Left hindlimb (tissue), 1 donor: ENCODE data around the gene RGS17.
"Not testable (repeated sequence)": the region's sequence is repeated elsewhere in the genome, so short reads cannot be mapped to it uniquely, and the experiment has no call there.

Source experiments
- DNase-seq: peaks from one replicate; pipeline ENCODE4 v3.0.0-alpha.2; 2018

RGS17 gene, protein sequence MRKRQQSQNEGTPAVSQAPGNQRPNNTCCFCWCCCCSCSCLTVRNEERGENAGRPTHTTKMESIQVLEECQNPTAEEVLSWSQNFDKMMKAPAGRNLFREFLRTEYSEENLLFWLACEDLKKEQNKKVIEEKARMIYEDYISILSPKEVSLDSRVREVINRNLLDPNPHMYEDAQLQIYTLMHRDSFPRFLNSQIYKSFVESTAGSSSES

DNA sequence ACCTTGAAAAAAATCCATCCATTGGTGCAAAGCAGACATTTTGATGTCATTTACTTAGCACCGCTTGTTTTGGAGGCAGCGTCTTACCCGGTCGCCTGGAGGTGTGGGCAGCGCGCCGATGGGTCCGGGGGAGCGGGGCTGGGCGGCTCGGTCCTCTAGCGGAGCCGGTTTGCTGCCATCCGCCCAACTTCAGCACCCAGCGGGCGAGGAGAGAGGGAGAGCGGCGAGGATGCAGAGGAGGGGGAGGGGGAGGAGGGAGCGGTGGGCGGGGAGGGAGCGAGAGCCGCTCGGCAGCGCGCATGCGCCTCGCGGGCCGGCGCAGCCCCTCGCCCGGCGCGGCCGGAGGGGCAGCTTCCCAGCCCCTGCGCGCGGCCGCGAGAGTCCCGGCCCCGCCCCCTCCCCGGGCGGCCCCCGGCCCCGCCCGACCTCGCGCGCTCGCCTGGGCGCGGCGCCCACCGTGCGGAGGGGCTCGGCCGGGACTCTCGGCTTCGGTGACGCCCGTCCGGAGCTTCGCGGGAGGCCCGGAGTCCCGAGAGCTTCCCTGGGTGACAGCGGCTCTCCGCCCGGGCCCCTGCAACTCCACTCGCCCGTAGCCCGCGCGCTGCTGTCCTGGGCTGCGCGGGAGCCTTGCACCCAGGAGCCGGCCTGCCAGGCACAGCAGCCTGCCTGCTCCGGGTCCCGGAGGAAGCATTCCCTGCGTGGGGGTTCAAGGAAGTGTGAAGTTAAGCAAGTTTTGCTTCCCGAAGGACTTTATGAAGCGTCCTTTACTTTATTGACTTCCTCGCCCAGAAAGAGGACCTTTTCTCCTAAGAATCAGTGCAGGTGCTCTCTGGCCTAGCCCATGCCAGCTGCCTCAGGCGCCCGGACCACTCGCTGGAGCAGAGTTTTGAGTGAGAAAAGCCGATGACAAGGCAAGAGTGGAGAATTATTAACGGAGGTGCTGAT, at the start of gene RGS17:
Gene RGS17 (minus strand): TSS at position 246 of the 945 bp plus-strand sequence. CDS start 87,264 bp downstream, outside the sequence.
- DNase-seq, result peak; percentile 85

DNA sequence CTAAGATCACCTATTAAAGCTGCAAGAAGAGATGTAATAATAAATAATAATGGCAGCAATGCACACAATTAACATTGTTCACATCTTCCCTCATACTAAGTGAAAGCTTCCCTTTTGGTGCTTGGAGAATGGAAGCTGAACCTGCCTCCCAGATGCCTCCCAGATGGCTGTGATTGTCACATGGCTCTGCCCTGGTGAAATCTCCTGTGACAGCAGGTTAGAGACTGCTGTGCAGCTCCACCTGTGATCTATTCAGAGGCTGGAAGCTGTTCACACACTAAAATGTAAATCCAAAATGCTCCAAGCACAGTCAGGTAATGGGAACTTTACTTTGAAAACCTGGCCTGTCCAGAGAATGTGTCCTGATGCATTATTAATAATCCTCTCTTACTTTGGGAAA, 41.7 kb upstream of the RGS17 start:
- DNase-seq, result no peak

DNA sequence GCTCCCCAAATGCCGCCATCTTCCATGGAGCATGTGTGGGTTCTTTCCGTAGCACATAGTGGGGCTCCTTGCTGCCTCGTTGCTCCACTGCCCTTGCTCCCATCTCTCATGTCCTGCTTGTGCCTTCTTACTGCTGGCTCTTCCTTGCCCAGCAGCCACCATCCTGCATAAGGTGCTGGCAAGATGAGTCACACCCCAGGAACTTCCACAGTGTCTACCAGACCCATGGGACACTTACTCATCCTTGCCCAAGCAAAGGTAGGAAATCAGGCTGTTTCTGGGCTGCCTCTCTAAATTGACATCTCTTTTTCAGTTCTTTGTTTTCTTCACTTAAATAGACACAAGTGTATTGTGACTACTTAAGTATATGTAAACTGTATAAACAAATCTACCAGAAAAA, 39.4 kb upstream of the RGS17 start:
- no peak for DNase-seq

DNA sequence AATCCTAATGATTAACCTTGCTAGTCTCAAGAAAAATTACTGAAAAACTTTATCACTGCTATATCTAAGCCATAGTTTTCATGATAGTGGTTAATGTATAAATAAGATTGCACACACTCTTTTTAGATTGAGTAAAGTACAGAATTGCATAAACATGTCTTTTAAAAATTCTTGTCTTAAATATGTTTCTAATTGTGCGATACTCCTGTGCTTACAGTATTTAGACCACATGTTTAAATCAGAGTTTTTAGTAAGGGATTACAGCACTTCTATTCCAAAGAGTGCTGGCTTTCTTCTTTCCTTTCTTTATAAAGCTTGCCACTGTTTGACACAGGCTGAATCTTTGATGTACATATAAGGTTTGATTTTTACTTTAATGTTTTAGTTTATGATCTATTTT, 36.8 kb upstream of the RGS17 start:
- DNase-seq, result no peak

DNA sequence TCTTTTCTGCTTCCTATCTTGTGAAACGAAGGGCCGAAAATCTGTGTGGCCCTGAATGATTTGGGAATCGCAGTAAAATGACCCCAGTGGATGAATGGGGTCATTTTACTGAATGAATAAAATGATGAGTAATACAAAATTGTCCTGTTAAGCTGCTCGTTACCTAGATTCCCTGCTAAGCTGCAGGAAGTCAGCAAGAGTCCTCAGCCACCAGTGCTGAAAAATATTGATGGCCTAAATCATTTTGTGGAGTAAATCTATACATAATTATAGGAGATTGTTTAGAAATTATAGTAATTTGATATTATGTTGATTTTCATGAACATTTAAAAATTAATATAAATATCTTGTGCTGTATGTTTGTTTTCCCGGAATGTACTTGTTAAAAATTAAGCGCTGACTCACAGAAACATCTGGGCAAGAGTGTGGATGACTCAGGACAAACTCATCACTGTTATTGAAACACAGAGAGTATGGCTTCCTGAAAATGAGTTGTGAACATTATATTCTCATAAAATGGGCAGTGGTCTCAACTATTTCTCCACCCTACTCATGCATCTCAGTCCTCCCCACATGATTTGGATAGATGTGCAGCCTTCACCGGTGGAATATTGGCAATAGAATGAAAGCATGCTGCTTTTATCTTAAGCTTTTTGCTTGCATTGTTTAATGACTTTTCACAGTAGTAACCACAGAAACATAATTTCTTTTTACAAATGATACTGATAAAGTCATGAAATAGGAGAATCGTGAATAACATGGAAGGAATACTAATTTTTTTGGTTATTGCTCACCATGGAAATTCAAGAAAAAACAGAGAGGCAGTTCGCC, 36.2 kb upstream of the RGS17 start:
- no peak for DNase-seq

DNA sequence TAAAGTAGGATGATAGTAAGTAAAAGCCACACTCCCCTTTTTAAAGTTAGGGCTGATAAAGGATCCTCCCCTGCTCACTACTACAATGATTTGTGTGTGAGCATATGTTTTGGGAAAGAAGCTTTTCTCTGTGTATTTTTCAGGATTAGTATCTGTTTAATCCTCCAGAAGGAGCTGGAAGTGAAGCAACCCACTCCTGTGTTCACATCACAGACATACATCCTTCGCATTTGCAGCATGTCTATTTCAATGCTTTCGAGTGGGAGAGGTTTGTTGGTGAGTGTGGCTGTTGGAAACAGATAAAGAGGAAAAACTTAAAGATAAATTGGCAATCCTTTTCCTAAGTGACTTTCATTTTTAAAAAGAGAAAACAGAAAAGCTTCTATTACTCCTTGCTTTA, 31.6 kb upstream of the RGS17 start:
- DNase-seq, result no peak

DNA sequence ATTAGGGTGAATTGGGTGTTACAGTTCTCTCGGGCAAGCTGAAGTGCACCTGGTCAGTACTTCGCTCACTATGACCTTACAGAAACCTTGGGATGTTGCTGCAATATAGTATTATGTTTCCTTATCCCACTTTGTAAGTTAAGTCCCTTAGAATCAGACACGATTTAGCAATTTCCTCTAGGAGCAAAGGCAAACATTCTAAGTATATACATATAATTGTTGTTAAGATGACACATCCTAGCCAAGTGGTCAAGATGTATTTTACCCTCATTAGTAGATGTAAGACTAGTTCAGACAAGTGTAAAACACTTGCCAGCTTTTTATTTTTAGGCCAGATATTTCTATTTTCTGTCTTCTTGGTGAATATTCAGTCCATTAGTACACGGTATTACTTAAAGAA, 31.1 kb upstream of the RGS17 start:
- DNase-seq, result no peak

DNA sequence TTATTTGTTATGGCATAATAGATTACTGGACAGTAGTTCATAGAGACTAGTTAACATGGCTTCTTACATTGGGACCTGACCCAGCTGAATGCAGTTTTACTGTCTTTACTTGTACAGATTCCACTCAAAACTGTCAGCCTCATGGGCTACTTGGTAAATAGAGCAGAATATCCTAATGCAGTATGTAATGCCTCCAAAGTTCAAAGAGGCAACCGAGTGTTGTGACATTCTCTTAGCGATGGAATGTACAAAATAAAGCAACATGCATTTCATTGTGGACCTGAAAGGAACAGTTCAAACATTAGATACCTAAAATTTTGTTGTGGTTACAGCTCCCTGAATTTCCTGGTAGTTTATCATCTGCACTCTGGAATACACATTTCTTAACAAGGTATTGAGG, 29.1 kb upstream of the RGS17 start:
- no peak for DNase-seq

DNA sequence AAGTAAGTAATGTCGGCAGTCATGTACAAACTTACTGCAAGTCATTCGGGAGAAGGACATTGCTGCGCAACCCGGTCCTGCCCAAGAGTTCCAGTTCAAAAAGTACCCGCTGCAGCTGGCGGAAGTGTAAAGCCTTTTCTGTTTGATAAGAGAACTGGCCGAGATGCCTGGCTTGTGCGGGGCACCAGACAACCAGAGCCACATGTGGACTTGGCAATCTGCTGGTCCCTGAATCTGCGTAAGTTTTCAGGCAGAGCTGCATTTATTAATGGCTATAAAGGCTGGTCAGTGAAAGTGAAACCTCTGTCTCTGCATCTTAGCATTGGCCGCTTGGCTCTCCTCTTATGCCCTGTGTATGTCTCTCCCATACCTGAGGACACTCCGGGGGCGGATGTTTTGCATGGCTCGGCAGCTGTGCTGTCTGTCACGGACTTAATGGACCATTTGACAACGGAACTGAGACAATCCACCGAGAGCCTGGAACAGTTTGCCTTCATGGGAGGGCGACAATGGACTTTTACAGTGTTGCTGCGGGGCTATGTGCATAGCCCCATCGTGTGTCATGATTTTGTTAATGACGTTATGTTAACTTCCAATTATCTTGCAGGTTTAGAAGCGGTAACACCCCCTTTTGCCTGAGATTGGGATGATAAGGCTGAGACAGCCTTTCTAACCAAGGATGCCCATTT, 19.8 kb upstream of the RGS17 start:
- no peak for DNase-seq

DNA sequence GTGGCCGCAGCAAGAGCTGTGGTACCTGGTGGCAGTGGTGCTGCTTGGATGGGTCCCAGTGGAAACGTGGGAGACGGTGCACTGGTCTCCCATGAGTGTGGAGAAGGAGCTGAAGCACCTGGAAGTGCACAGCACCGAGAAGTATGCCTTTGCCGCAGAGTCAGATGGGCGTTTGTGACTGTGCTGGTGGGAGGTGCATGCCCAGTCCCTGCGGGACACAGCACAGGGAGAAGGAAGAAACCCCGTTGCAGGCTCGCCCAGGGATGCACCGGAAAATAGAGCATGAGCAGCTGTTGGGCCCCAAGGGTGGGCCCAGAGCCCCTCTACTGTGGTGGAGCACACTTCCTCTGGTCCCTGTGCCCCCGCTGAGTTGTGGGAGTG, 19.3 kb upstream of the RGS17 start:
- no peak for DNase-seq

DNA sequence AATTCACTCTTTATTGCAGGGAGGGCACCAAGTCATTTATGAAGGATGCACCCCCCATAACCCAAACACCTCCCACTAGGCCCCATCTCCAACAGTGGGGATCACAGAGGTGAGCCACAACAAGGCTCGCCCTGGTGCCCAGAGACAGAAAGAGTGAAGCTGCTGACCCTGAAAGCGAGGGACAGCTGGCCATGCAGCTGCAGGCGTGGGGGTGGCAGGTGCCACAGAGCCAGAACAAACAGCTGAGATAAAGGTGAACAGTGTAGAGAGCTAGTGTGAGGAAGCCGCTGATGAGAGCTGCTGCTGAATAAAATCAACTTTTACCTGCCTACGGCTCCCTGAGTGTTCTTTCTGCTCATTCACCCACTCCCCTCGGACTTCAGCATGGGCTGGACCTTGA, 18.8 kb upstream of the RGS17 start:
- DNase-seq, result no peak

DNA sequence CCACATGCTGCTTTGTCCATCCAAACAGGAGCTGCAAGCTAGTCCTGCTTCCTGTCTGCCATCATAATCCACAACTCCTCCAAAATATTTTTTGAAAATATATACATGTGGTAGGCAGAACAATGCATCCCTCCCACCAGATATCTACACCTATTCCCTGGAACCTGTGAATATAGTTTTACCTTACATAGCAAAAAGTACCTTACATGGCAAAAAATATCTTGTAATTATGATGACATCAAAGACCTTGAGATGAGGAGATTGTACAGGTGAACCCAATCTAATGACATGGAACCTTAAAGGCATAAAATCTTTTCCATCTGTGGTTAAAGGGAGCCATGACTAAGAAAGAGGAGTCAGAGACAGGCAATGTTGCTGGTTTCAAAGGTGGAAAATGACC, 15.3 kb upstream of the RGS17 start:
- no peak for DNase-seq

DNA sequence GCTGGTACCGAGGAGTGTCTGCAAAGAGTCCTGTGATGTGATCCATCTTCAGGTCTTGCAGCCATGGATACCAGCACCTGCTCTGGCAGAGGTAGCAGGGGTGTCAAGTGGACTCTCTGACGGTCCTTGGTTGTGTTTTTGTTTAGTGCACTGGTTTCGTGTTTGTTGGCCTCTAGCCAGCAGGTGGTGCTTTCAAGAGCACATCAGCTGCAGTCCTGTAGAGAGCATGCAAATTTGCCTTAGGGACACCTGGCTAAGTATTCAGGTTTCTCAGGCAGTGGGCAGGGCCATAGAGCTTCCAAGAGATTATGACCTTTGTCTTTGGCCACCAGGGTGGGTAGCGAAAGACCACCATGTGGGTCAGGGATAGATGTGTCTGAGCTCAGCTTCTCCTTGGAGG, 14.5 kb upstream of the RGS17 start:
- DNase-seq, result no peak

DNA sequence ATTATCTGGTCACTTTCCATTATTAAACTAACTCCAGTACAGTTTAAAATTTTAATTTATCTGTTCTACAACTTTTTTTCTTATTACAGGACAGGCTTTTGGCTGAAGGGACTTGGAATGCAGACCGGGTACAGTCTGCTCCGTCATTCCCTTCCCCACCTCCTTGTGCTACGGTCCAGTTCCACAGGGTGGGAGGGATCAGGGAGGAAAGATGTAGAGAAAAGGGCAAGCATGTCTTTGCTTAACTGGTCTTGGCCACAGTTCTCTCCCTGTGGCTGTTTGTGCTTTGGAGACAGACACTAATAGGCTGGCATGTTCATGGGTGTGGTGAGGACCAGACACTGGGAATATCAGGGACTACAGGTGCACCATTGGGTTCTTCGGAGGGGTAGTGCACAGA, 12.1 kb upstream of the RGS17 start:
- DNase-seq, result no peak

DNA sequence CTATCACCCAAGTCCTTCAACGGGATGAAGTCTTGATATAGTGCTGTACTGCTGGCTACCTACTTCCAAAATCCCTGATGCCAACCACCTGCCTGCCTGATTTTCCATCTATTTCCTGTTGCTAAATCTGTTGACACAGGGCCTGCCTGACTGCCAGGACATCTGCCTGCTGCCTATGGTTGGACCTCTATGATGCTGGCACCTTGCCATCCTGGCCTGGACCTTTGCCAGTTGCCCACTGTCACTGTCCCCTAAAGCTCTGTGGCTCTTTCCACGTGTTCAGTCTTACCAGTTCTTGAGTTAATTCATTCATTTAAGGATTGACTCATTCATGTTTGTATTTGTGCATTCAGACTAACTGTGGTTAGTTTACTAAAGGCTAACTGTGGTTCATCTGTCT, 9.2 kb upstream of the RGS17 start:
- no peak for DNase-seq

DNA sequence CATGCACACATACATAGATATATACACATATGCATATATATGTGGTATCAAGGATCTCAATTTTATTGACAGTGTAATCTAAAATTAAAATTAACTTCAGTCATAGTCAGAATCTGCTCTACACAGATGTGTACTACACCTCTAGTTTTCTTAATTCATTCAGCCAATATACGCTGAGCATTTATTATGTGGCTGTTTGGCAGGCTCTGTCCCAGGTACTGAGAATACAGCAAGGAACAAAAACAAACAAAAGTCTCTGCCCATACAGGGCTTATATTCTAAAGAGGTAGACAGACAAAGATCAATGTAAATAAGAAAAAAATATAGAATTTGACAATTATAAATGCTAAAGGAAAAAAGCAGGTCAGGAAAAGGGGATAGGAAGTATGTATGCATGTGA, 7.8 kb upstream of the RGS17 start:
- no peak for DNase-seq

DNA sequence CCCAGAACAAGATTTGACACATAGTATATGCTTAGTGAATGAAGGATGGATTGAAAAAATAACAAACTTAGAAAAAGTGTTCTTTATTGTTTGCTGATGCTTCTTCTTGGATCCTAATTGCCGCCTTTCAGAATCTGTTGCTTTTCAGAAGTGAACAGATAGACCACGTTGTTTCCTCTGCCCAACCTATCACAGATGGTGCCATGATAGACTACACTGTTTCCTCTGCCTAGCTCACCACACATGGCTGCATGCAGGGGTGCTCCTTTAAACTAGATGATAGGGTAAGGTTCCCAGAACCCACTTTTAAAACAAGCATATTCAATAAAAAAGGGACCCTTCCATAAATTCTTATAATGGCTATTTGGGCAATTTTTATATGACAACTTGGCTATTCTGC, 4.6 kb upstream of the RGS17 start:
- DNase-seq, result no peak

DNA sequence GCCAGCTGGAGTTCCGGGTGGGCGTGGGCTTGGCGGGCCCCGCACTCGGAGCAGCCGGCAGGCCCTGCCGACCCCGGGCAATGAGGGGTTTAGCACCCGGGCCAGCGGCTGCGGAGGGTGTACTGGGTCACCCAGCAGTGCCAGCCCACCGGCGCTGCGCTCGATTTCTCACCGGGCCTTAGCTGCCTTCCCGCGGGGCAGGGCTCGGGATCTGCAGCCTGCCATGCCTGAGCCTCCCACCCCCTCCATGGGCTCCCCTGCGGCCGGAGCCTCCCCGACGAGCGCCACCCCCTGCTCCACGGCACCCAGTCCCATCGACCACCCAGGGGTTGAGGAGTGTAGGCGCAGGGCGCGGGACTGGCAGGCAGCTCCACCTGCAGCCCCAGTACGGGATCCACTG, 2.6 kb upstream of the RGS17 start:
- not testable (repeated sequence) for DNase-seq

DNA sequence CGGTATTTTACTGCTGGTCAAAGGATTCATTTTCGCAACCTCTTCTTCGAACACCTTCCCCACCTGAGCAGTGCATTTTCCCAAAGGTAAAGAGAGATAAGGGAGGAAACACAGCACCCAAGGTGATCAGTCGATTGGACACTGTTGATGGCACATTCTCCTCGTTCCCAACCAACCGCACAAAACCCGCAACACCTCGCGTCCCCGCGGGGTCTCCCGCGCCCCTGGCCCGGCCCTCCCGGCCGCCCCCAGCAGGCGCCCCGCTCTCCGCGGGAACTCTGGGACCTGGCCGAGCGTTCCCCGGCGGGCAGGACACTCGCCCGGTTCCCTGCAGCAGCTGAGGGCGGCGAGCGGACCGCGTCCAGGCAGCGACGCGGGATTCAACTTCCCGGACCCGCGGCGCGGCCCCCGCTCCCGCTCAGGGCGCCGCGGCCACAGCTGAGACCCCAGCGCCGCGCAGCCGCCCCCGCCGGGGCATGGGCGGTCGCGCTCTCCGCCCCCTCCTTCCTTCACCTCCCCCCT, 506 bp downstream of the RGS17 start:
- no peak for DNase-seq

DNA sequence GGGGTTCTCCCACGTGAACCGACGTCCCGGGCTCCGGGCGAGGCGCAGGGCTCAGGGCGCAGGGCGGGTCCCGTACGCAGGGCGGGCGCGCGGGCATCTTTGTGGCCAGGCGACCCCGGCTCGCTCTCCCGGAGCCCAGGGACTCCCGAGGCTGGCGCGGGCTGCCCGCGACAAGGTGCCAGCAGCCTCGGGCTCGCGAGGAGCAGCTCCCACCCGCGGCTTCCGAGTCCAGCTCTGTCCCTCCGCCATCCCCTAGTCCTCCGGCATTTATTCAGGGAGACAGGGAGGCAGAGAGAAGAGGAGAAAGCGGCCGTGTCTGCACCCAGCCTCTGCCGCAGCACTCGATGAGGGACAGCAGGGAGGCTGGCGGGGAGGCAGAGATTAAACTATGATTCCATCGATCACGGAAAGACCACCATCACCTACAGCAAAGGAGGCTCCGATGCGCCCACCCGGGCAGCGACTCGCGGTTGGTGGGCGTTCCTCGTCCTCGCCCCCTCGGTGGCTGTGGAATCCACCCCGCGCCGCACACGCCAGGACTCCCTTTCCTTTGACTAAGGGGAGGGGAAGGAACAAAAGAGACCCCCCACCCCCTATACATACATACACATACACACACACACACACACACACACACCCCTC, 1.1 kb downstream of the RGS17 start:
- no peak for DNase-seq

DNA sequence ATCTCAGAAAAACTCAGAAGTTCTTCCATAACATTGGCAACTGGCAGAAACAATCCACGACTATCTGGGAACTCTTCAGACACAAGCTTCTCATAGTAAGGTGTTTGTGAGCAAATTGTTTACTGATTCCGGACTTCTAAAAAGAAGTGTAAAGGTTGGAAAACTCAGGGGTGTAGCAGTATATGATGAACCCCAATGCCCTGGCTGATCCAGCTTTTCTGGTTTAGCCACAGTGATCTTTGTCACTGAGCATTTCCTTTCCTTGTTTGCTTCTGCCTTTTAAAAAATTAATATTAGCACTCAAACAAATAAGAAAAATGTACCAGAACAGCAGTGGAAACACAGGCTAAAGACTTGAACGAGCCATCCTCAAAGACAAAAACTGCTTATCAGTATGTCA, 4.9 kb downstream of the RGS17 start:
- no peak for DNase-seq

DNA sequence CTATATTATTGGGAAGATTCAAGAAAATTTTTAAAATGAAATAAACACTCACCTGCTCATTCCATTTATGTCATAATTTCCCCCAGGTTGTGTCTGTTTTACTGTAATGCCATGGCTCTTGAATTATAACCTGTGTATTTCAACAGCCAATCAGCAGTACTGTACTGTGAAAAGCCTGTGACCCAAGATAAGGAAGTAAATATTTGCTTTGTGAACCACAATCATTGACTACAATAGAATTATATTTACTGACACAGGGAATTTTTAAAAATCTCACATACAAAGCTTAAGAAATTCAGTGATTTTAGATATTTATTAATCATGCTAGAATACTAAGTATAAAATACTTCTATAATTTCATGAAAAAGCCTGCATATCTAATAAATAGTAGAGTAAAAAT, 6.0 kb downstream of the RGS17 start:
- no peak for DNase-seq
